ENCODE data around the gene ROR1.

The ROR1 gene

GRCh38 chr1:63740432-63740831 is 33.4 kb upstream of the ROR1 start:
- H3K4me3 ChIP-seq (ENCODE audit: insufficient read depth, low read depth, low read length, poor library complexity, severe bottlenecking), result no peak overlapping the region

GRCh38 chr1:63742526-63742925 is 31.3 kb upstream of the ROR1 start:
- no peak overlapping the region for H3K4me3 ChIP-seq (ENCODE audit: insufficient read depth, low read depth, low read length, poor library complexity, severe bottlenecking)
- DNase-seq, result no peak
- no peaks in the 10 kb centered on the region for H3K27me3 ChIP-seq (replicated peaks; ENCODE audit: control insufficient read depth, insufficient read depth, low read length, poor library complexity, severe bottlenecking)
- no peaks in the 10 kb centered on the region for H3K9me3 ChIP-seq (ENCODE audit: control insufficient read depth, low read length)
- no peaks in the 10 kb centered on the region for H3K4me1 ChIP-seq (ENCODE audit: control insufficient read depth, insufficient read depth, low read length, poor library complexity, severe bottlenecking)
- no peak overlapping the region for H3K27ac ChIP-seq (ENCODE audit: insufficient read depth, low read length, poor library complexity, severe bottlenecking)
- no peaks in the 10 kb centered on the region for H3K36me3 ChIP-seq (ENCODE audit: control insufficient read depth, insufficient read depth, low read length)

More at GRCh38 chr1:63740432-63740831, 33.4 kb upstream of the ROR1 start:
- DNase-seq, result no peak
- H3K9me3 ChIP-seq (ENCODE audit: control insufficient read depth, low read length), result no peaks in the 10 kb centered on the region
- H3K27me3 ChIP-seq (replicated peaks; ENCODE audit: control insufficient read depth, insufficient read depth, low read length, poor library complexity, severe bottlenecking), result no peaks in the 10 kb centered on the region
- no peaks in the 10 kb centered on the region for H3K36me3 ChIP-seq (ENCODE audit: control insufficient read depth, insufficient read depth, low read length)
- H3K4me1 ChIP-seq (ENCODE audit: control insufficient read depth, insufficient read depth, low read length, poor library complexity, severe bottlenecking), result no peaks in the 10 kb centered on the region
- H3K27ac ChIP-seq (ENCODE audit: insufficient read depth, low read length, poor library complexity, severe bottlenecking), result no peak overlapping the region

- H3K4me3 ChIP-seq (ENCODE audit: insufficient read depth, low read depth, low read length, poor library complexity, severe bottlenecking), result no peak overlapping the region
- no peaks in the 10 kb centered on the region for H3K27me3 ChIP-seq (replicated peaks; ENCODE audit: control insufficient read depth, insufficient read depth, low read length, poor library complexity, severe bottlenecking)
- H3K36me3 ChIP-seq (ENCODE audit: control insufficient read depth, insufficient read depth, low read length), result no peaks in the 10 kb centered on the region
- no peaks in the 10 kb centered on the region for H3K4me1 ChIP-seq (ENCODE audit: control insufficient read depth, insufficient read depth, low read length, poor library complexity, severe bottlenecking)
- no peak overlapping the region for H3K27ac ChIP-seq (ENCODE audit: insufficient read depth, low read length, poor library complexity, severe bottlenecking)
- no peak for DNase-seq
- no peaks in the 10 kb centered on the region for H3K9me3 ChIP-seq (ENCODE audit: control insufficient read depth, low read length)
Observed at GRCh38 chr1:63743781-63744180, 30.0 kb upstream of the ROR1 start.

GRCh38 chr1:63746129-63746864 is 27.5 kb upstream of the ROR1 start:
- Histone ChIP-seq H3K27me3 (replicated peaks; ENCODE audit: control insufficient read depth, insufficient read depth, low read length, poor library complexity, severe bottlenecking) (no peaks in the 10 kb centered on the region), H3K4me1 (ENCODE audit: control insufficient read depth, insufficient read depth, low read length, poor library complexity, severe bottlenecking) (no peaks in the 10 kb centered on the region), H3K9me3 (ENCODE audit: control insufficient read depth, low read length) (no peaks in the 10 kb centered on the region), H3K36me3 (ENCODE audit: control insufficient read depth, insufficient read depth, low read length) (no peaks in the 10 kb centered on the region), H3K27ac (ENCODE audit: insufficient read depth, low read length, poor library complexity, severe bottlenecking) (no peak overlapping the region), H3K4me3 (ENCODE audit: insufficient read depth, low read depth, low read length, poor library complexity, severe bottlenecking) (no peak overlapping the region)
- no peak for DNase-seq

GRCh38 chr1:63747445-63747844 is 26.4 kb upstream of the ROR1 start:
- H3K4me1 ChIP-seq (ENCODE audit: control insufficient read depth, insufficient read depth, low read length, poor library complexity, severe bottlenecking), result no peaks in the 10 kb centered on the region
- no peak for DNase-seq
- H3K9me3 ChIP-seq (ENCODE audit: control insufficient read depth, low read length), result no peaks in the 10 kb centered on the region
- H3K36me3 ChIP-seq (ENCODE audit: control insufficient read depth, insufficient read depth, low read length), result no peaks in the 10 kb centered on the region
- H3K27me3 ChIP-seq (replicated peaks; ENCODE audit: control insufficient read depth, insufficient read depth, low read length, poor library complexity, severe bottlenecking), result no peaks in the 10 kb centered on the region
- no peak overlapping the region for H3K4me3 ChIP-seq (ENCODE audit: insufficient read depth, low read depth, low read length, poor library complexity, severe bottlenecking)
- no peak overlapping the region for H3K27ac ChIP-seq (ENCODE audit: insufficient read depth, low read length, poor library complexity, severe bottlenecking)

GRCh38 chr1:63748046-63748580 is 25.7 kb upstream of the ROR1 start:
- no peak for DNase-seq
- H3K9me3 ChIP-seq (ENCODE audit: control insufficient read depth, low read length), result no peaks in the 10 kb centered on the region
- no peaks in the 10 kb centered on the region for H3K27me3 ChIP-seq (replicated peaks; ENCODE audit: control insufficient read depth, insufficient read depth, low read length, poor library complexity, severe bottlenecking)
- H3K36me3 ChIP-seq (ENCODE audit: control insufficient read depth, insufficient read depth, low read length), result no peaks in the 10 kb centered on the region
- no peak overlapping the region for H3K4me3 ChIP-seq (ENCODE audit: insufficient read depth, low read depth, low read length, poor library complexity, severe bottlenecking)
- no peaks in the 10 kb centered on the region for H3K4me1 ChIP-seq (ENCODE audit: control insufficient read depth, insufficient read depth, low read length, poor library complexity, severe bottlenecking)
- no peak overlapping the region for H3K27ac ChIP-seq (ENCODE audit: insufficient read depth, low read length, poor library complexity, severe bottlenecking)

- DNase-seq, result no peak
- no peaks in the 10 kb centered on the region for H3K4me1 ChIP-seq (ENCODE audit: control insufficient read depth, insufficient read depth, low read length, poor library complexity, severe bottlenecking)
- no peaks in the 10 kb centered on the region for H3K9me3 ChIP-seq (ENCODE audit: control insufficient read depth, low read length)
- H3K27ac ChIP-seq (ENCODE audit: insufficient read depth, low read length, poor library complexity, severe bottlenecking), result no peak overlapping the region
- no peaks in the 10 kb centered on the region for H3K36me3 ChIP-seq (ENCODE audit: control insufficient read depth, insufficient read depth, low read length)
- no peak overlapping the region for H3K4me3 ChIP-seq (ENCODE audit: insufficient read depth, low read depth, low read length, poor library complexity, severe bottlenecking)
- H3K27me3 ChIP-seq (replicated peaks; ENCODE audit: control insufficient read depth, insufficient read depth, low read length, poor library complexity, severe bottlenecking), result no peaks in the 10 kb centered on the region
Observed at GRCh38 chr1:63748641-63749040, 25.2 kb upstream of the ROR1 start.

- Histone ChIP-seq H3K27ac (ENCODE audit: insufficient read depth, low read length, poor library complexity, severe bottlenecking) (no peak overlapping the region), H3K4me3 (ENCODE audit: insufficient read depth, low read depth, low read length, poor library complexity, severe bottlenecking) (no peak overlapping the region), H3K27me3 (replicated peaks; ENCODE audit: control insufficient read depth, insufficient read depth, low read length, poor library complexity, severe bottlenecking) (no peaks in the 10 kb centered on the region), H3K36me3 (ENCODE audit: control insufficient read depth, insufficient read depth, low read length) (no peaks in the 10 kb centered on the region), H3K4me1 (ENCODE audit: control insufficient read depth, insufficient read depth, low read length, poor library complexity, severe bottlenecking) (no peaks in the 10 kb centered on the region), H3K9me3 (ENCODE audit: control insufficient read depth, low read length) (no peaks in the 10 kb centered on the region)
- no peak for DNase-seq
Observed at GRCh38 chr1:63750721-63751120, 23.1 kb upstream of the ROR1 start.

GRCh38 chr1:63752176-63752575 is 21.6 kb upstream of the ROR1 start:
- no peak overlapping the region for H3K27ac ChIP-seq (ENCODE audit: insufficient read depth, low read length, poor library complexity, severe bottlenecking)
- H3K27me3 ChIP-seq (replicated peaks; ENCODE audit: control insufficient read depth, insufficient read depth, low read length, poor library complexity, severe bottlenecking), result no peaks in the 10 kb centered on the region

GRCh38 chr1:63753591-63753990 is 20.2 kb upstream of the ROR1 start:
- H3K27ac ChIP-seq (ENCODE audit: insufficient read depth, low read length, poor library complexity, severe bottlenecking), result no peak overlapping the region
- no peak for DNase-seq
- H3K9me3 ChIP-seq (ENCODE audit: control insufficient read depth, low read length), result no peaks in the 10 kb centered on the region
- no peaks in the 10 kb centered on the region for H3K36me3 ChIP-seq (ENCODE audit: control insufficient read depth, insufficient read depth, low read length)
- no peak overlapping the region for H3K4me3 ChIP-seq (ENCODE audit: insufficient read depth, low read depth, low read length, poor library complexity, severe bottlenecking)
- no peaks in the 10 kb centered on the region for H3K4me1 ChIP-seq (ENCODE audit: control insufficient read depth, insufficient read depth, low read length, poor library complexity, severe bottlenecking)
- no peaks in the 10 kb centered on the region for H3K27me3 ChIP-seq (replicated peaks; ENCODE audit: control insufficient read depth, insufficient read depth, low read length, poor library complexity, severe bottlenecking)

More at GRCh38 chr1:63752176-63752575, 21.6 kb upstream of the ROR1 start:
- Histone ChIP-seq H3K4me3 (ENCODE audit: insufficient read depth, low read depth, low read length, poor library complexity, severe bottlenecking) (no peak overlapping the region), H3K36me3 (ENCODE audit: control insufficient read depth, insufficient read depth, low read length) (no peaks in the 10 kb centered on the region), H3K4me1 (ENCODE audit: control insufficient read depth, insufficient read depth, low read length, poor library complexity, severe bottlenecking) (no peaks in the 10 kb centered on the region), H3K9me3 (ENCODE audit: control insufficient read depth, low read length) (no peaks in the 10 kb centered on the region)
- DNase-seq, result no peak
